IPS DF 4.7 (cell line): ENCODE results near the gene ZNF26.
"Not testable (repeated sequence)": the region's sequence is repeated elsewhere in the genome, so short reads cannot be mapped to it uniquely, and the experiment has no call there.

Experiments used
- DNase-seq: peaks from one replicate; pipeline ENCODE4 v3.0.0-alpha.2; 2013; ENCODE audit warnings: low spot score; ENCODE audit errors: extremely low read depth

The ZNF26 gene

GRCh38 chr12:132986001-132986884 is at the start of gene ZNF26:
ZNF26 (plus strand) TSS chr12:132986367; CDS start chr12:132986841, 474 bp downstream.
- peak; percentile 96 for DNase-seq

GRCh38 chr12:132936921-132937320 is 49.2 kb upstream of the ZNF26 start:
- DNase-seq, result not testable (repeated sequence)

GRCh38 chr12:132937476-132937875 is 48.7 kb upstream of the ZNF26 start:
- DNase-seq, result no peak

GRCh38 chr12:132938807-132939206 is 47.4 kb upstream of the ZNF26 start:
- not testable (repeated sequence) for DNase-seq

- no peak for DNase-seq
These were observed 46.0 kb upstream of the ZNF26 start for GRCh38 chr12:132940071-132940719.

- no peak for DNase-seq
These were observed 44.7 kb upstream of the ZNF26 start for GRCh38 chr12:132941336-132941954.

- no peak for DNase-seq
These were observed 43.6 kb upstream of the ZNF26 start for GRCh38 chr12:132942611-132943010.

GRCh38 chr12:132945806-132946205 is 40.4 kb upstream of the ZNF26 start:
- no peak for DNase-seq

- no peak for DNase-seq
These were observed 39.8 kb upstream of the ZNF26 start for GRCh38 chr12:132946246-132946820.

- no peak for DNase-seq
These were observed 37.8 kb upstream of the ZNF26 start for GRCh38 chr12:132948146-132949066.

- no peak for DNase-seq
These were observed 36.0 kb upstream of the ZNF26 start for GRCh38 chr12:132949936-132950837.

- no peak for DNase-seq
These were observed 35.2 kb upstream of the ZNF26 start for GRCh38 chr12:132950844-132951535.

- no peak for DNase-seq
These were observed 34.5 kb upstream of the ZNF26 start for GRCh38 chr12:132951649-132952048.

- no peak for DNase-seq
These were observed 33.6 kb upstream of the ZNF26 start for GRCh38 chr12:132952371-132953162.

GRCh38 chr12:132953163-132953425 is 33.1 kb upstream of the ZNF26 start:
- DNase-seq, result no peak

GRCh38 chr12:132953771-132954170 is 32.4 kb upstream of the ZNF26 start:
- DNase-seq, result no peak

- no peak for DNase-seq
These were observed 31.6 kb upstream of the ZNF26 start for GRCh38 chr12:132954471-132955048.
